GM21825 (cell line): ENCODE results near the gene LRRC59.

Source experiments
- ATAC-seq: cut with Tn5 transposase; IDR thresholded peaks from one replicate; pipeline ENCODE4 v1.9.1; 2021; ENCODE audit warnings: mild to moderate bottlenecking, moderate library complexity; ENCODE audit not compliant: unreplicated experiment

Gene LRRC59

DNA sequence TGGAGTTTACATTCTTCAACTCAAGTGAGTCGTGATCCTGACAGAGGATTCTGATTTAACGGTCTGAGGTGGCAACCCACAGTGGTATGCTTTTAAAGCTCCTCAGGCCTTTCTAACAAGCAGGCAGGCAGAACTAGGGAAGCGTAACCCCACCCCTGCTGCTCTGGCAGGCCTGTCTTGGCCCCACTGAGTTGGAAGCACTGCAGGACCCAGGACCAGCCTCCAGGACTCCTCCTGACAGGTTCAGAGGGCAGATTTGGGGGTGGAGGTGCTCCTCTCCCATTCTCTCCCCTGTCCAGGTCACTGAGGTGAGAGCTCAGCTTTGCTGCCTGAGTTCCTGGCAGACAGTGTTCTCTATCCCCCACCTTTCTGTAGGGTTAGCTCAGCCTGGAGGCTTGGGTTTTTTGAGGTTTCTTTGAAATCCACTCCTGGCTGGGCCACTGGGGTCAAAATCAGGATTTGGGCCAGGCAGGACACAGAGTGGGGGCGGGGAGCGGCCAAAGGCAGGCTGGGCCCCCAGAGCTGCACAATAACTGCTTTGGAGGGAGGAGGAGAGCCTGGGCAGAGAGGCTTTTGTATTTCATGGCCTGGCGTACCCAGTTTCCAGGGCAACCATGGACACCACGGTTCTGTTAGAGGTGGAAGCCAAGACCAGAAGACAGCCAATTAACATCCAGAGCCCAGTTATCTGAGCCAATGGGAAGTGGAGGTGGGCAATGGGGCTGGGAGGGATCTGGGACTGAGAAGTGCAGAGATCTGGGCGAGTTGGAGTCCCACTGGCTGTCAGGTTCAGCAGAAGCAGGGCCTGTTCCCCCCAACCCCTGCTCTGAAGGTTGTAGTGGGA is 33.9 kb downstream of the LRRC59 start:
- no peak for ATAC-seq

GRCh38 chr17:50362661-50363060 is 34.7 kb downstream of the LRRC59 start:
- no peak for ATAC-seq

- no peak for ATAC-seq
Measured at GRCh38 chr17:50361561-50362480, 35.5 kb downstream of the LRRC59 start.

DNA sequence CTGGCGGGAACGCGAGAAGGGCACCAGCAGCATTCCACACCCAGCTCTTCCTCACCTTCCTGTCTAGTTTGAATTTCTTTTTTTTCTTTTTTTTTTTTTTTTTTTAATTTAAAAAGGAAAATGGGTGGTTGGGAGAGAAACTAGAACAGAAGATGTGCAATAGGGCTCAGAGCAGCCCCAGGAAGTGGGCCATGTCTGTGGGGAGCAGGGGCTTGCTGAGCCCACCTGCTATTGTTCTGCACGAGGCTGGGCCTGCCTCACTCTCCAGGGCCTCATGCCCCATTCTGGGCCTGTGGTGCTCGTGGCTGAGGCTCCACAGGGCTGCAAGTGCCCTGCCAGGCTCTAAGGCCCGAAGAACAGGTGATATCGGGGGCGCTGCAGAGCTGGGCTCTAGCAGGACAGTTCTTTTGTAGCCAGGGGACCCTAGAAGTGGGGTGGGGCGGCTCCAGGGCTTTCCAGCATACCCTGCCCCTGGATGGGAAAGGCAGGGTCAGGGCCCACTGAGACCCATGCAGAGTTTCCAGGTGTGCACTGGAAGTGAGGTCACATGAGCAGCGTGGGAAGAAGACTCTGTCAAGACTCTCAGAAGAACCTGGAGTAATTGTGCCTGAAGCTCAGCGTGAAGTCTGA is 36.7 kb downstream of the LRRC59 start:
- no peak for ATAC-seq

GRCh38 chr17:50359998-50360461 is 37.3 kb downstream of the LRRC59 start:
- ATAC-seq, result no peak

GRCh38 chr17:50359005-50359699 is 38.2 kb downstream of the LRRC59 start:
- ATAC-seq, result no peak

GRCh38 chr17:50358177-50358576 is 39.1 kb downstream of the LRRC59 start:
- ATAC-seq, result no peak

DNA sequence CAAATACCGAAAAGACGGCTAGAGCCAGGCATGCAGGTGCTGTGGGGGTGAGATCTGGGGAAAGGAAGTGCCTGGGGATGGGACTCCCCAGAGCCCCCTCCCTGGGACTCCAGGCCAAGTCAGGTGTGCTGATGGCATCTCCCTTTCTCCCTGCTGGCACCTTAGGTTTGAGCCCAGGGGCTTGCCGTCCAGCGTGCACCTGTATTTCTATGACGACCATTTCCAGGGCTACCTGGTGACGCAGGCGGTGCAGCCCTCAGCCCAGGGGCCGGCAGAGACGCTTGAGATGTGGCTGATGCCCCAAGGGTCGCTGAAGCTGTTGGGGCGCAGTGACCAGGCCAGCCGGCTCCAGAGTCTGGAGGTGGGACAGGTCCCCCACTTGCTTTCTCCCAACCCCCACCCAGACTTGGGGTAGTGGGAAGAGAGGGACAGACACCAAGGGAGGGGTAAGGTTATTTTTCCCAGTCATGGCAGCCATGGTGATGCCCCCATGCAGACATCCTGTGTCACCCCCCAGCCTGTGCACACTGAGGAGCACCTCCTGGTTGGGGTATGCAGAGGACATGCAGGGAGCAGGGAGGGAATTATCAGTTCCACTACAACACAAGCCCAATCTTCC is 40.3 kb downstream of the LRRC59 start:
- no peak for ATAC-seq

- ATAC-seq, result no peak
Measured at GRCh38 chr17:50356418-50356817, 40.9 kb downstream of the LRRC59 start.

GRCh38 chr17:50355701-50356341 is 41.5 kb downstream of the LRRC59 start:
- no peak for ATAC-seq

DNA sequence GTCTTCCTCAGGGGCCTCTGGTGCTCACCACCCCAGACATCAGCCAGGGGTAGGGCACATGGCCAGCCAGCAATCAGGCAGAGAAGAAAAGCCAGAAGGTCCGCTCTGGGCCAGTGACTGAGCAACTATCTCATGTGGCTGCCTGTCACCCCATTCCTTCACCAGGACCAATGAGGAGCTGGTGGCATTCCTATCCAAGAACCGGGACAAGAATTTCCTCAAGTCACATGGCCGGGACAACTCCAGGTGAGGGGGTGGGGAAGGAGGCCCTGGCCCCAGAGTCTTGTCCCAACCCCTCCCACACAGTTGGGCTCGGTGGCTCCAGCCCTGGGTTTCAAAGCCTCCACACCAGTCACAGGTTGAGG is 42.0 kb downstream of the LRRC59 start:
- no peak for ATAC-seq

DNA sequence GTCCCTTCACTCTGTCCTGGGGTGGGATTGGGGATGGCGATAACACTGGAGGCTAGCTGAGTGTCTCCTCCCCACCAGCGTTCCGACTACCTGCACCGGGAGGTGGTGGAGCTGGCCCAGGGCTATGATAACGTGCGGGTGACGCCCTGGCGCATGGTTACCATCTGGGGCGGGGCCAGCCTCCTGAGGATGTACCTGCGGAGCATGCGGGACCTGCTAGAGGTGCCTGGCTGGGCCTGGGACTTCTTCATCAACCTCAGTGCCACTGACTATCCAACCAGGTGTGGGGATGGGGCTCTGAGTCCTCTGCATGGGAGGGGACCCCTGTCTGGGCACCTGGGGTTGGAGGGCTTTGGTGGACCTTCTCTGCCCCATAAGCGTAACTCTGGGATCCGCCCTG is 42.5 kb downstream of the LRRC59 start:
- no peak for ATAC-seq

GRCh38 chr17:50354198-50354597 is 43.1 kb downstream of the LRRC59 start:
- no peak for ATAC-seq

- ATAC-seq, result no peak
Measured at GRCh38 chr17:50353600-50354195, 43.6 kb downstream of the LRRC59 start.

GRCh38 chr17:50352693-50353599 is 44.4 kb downstream of the LRRC59 start:
- ATAC-seq, result no peak

DNA sequence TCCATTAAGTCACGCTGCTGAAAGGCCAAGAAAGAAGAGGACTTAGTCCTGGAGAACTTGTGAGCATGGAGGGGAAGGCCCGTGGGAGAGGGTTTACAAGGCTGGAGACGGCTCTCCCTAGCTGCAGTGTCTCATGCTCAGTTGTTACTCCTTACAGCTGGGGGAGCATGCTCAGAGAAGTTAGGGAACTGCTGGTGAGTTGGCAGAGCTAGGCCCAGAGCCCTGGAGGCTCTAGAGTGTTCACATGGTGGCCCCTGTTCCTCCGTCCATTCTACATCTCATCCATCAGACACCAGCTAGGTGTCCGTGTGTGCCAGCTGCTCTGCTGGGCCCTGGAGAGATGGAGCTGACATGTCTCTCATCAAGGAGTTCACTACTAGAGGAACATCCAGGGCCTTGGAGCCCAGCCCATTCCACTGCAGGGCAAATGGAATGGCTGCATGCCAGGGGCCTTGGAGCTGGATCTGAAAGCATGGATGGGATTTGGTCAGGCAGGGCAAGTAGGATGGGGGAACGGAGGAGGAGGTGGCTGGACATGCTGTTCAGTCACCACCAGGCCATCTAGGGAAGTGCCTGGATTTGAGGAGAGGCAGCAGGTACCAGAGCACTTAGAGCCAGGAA is 45.1 kb downstream of the LRRC59 start:
- ATAC-seq, result no peak

DNA sequence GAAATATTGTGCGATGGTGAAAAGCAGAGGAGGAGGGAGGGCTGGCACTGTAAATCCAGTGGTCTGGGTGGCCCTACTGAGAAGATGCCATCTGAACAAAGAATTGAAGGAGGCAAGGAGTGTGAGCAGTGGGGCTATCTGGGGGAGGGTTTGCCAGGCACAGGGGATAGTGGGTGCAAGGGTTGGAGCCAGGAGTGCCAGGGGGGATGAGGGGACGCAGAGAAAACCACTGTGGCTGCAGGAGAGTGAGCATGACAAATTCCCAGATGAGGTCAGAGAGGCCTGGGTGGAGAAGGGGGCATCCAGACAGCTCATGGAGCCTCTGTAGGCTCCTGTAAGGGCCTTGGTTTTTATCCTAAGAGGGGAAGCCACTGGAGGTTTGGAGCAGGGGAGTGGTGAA is 46.6 kb downstream of the LRRC59 start:
- ATAC-seq, result no peak

DNA sequence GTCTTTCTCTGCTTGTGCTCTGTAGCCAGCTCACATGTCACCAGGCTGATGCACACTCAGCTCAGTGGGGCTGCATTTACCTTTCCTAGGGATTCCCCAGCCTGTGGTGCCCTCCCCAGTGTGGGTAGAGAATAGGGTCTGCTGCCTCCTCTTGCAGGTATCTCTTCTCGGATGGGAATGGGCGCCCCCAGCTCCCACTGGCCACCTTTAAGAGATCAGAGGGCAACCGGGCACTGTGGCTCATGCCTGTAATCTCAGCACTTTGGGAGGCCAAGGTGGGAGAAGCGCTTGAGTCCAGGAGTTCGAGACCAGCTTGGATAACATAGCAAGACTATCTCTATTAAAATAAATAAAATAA is 48.1 kb downstream of the LRRC59 start:
- no peak for ATAC-seq
